Activated naive CD8-positive, alpha-beta T cell treated with anti-CD3 and anti-CD28 coated beads, Interleukin-2, amount 50 U/mL, for 24 hours (primary cell): ENCODE data around the gene MEF2C.

Experiments
- ATAC-seq: fragments of 150-1000 bp; cut with Tn5 transposase; one replicate; pipeline ENCODE4 v1.10.0; 2021
- DNase-seq: peaks from one replicate; pipeline ENCODE4 v3.0.0; 2021
- H3K27ac Mint-ChIP-seq: one replicate; pipeline ENCODE4 v1.8.0; 2021; ENCODE audit warnings: mild to moderate bottlenecking, mixed read lengths
- H3K27me3 Mint-ChIP-seq: one replicate; pipeline ENCODE4 v1.8.0; 2021; ENCODE audit warnings: mixed read lengths
- H3K36me3 Mint-ChIP-seq: one replicate; pipeline ENCODE4 v1.8.0; 2021; ENCODE audit warnings: low read depth, mixed read lengths
- H3K4me1 Mint-ChIP-seq: one replicate; pipeline ENCODE4 v1.8.0; 2021; ENCODE audit warnings: mixed read lengths
- H3K4me3 Mint-ChIP-seq: one replicate; pipeline ENCODE4 v1.8.0; 2021; ENCODE audit warnings: mild to moderate bottlenecking, moderate library complexity, mixed read lengths
- H3K9me3 Mint-ChIP-seq: one replicate; pipeline ENCODE4 v1.8.0; 2021; ENCODE audit warnings: mixed read lengths

MEF2C gene

DNA sequence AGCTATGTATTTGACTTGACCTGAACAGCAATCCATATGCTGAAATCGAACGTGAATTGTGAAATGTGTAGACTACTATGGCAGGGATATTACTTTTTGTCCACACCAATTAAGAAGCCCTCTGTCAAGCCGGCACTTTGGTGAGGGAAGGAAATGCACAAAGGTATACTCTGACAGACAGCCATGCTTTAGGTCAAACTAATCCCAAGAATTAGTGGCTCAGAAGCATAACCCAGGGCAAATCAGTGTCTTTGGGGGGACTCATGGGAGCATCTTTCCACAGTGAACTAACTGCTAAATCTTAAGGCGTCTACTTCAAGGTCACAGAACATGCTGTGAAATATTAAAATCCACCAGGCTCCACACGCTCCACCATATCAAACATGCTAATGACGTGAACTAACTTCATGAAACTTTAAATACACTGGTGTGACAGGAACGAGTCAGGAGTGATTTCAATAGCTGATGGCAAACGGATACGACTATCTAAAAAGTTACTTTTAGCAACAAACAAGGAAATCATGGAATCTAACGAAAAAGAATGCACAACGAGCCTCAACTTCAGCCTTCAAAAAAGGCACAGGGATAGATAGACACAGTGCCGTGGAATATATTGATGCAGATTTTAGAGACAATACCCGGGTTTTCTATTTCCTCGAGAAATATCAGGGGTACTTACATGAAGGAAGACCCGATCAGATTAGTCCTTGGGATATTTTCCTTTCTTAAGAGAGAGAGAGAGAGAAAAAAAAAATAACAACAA lies 527 bp downstream of the MEF2C start:
- ATAC-seq, result no peak
- peaks cover 75% of the 10 kb centered on the region for H3K27me3 Mint-ChIP-seq

DNA sequence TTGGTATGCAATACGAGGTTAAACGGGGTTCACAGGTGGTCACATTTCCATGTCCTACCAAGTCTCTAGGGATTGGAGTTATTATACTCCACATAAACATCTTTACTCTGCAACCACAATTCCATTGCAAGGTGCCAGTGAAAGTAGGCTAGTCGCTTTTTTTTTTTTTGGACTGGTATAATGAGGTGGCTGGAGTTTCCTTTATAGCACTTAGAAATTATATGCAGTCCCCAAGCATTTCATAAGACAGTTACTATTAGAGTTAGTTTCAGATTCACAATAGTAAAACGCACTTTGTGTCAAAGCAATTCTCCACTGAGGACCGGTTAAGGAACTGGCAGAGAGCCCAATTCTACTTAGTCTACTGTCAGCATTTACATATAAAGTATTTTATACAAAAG lies 1.4 kb downstream of the MEF2C start:
- Mint-ChIP-seq H3K27me3 (peaks cover 71% of the 10 kb centered on the region), H3K27ac (peak overlapping the region; percentile 16), H3K4me3 (peak overlapping the region; percentile 90), H3K9me3 (no peaks in the 10 kb centered on the region), H3K4me1 (peaks cover 24% of the 10 kb centered on the region), H3K36me3 (no peaks in the 10 kb centered on the region)
- DNase-seq (no peak), ATAC-seq (no peak)

More for the DNA sequence above, 527 bp downstream of the MEF2C start:
- H3K4me3 Mint-ChIP-seq, result peak overlapping the region; percentile 90
- no peaks in the 10 kb centered on the region for H3K9me3 Mint-ChIP-seq
- peak overlapping the region; percentile 87 for H3K27ac Mint-ChIP-seq
- H3K36me3 Mint-ChIP-seq, result no peaks in the 10 kb centered on the region
- peaks cover 24% of the 10 kb centered on the region for H3K4me1 Mint-ChIP-seq
- no peak for DNase-seq

DNA sequence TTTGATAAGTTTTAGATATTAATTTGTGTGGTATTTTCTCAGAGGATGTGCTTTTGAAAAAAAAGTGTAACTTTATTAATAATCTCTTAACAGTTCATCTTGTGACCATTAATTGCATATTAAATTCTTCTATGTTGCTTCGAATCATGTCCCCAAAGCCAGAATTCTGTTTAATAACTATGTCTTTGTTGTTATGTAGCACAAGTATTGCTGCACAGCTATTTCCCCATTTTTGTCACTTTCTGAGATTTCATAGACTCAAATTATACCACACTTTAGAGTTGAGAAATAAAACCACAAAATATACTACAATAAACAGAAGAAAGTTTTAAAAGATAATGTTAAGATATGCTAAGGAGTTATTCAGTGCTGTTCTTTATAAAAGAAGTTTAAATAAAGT lies 2.8 kb downstream of the MEF2C start:
- no peaks in the 10 kb centered on the region for H3K36me3 Mint-ChIP-seq
- ATAC-seq (no peak), DNase-seq (no peak)
- peaks cover 65% of the 10 kb centered on the region for H3K27me3 Mint-ChIP-seq
- no peaks in the 10 kb centered on the region for H3K9me3 Mint-ChIP-seq
- peaks cover 23% of the 10 kb centered on the region for H3K4me1 Mint-ChIP-seq
- no peak overlapping the region for H3K27ac Mint-ChIP-seq
- peak overlapping the region; percentile 44 for H3K4me3 Mint-ChIP-seq

DNA sequence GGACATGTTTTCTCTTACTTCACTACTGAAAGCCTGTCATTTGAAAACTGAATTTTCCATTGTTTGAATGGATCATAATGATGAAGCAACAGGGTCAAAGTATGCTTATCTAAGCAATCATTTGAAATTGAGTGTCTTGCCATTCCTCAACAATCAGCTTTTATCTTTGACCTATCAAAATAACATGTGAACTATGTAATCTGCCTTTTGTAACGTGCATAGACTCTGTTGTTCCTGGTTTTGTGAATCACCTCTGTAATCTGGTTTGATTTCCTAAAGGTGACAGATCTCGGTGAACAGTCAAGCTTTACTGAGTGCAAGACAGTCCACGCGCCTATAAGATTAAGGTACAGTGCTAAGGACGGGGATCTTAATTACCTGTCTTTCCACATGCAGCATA lies 3.3 kb downstream of the MEF2C start:
- Mint-ChIP-seq H3K27ac (no peak overlapping the region), H3K4me1 (peaks cover 25% of the 10 kb centered on the region), H3K9me3 (no peaks in the 10 kb centered on the region), H3K36me3 (no peaks in the 10 kb centered on the region), H3K4me3 (peak overlapping the region; percentile 44), H3K27me3 (peaks cover 62% of the 10 kb centered on the region)
- ATAC-seq, result no peak
- no peak for DNase-seq

DNA sequence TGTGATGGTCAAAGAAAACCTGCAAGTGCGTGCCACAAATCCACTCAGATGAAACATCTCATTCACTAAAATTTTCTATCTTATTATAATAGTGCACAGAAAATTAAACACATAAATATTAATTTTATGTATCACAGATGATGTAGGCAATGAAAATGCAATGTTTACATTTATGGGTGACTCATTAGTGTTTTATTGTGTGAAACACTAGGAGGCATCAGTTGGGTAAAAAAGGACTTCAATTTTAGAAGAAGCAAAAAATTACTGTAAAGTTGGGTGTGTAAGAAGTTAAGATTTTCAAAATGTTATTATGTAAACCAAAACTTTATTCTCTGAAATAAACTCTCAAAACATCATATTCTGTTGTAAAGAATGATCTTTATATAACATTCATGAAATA lies 4.0 kb downstream of the MEF2C start:
- Mint-ChIP-seq H3K27me3 (peaks cover 55% of the 10 kb centered on the region), H3K4me3 (no peak overlapping the region), H3K4me1 (peaks cover 19% of the 10 kb centered on the region), H3K36me3 (no peaks in the 10 kb centered on the region), H3K27ac (no peak overlapping the region), H3K9me3 (no peaks in the 10 kb centered on the region)
- ATAC-seq (no peak), DNase-seq (no peak)

DNA sequence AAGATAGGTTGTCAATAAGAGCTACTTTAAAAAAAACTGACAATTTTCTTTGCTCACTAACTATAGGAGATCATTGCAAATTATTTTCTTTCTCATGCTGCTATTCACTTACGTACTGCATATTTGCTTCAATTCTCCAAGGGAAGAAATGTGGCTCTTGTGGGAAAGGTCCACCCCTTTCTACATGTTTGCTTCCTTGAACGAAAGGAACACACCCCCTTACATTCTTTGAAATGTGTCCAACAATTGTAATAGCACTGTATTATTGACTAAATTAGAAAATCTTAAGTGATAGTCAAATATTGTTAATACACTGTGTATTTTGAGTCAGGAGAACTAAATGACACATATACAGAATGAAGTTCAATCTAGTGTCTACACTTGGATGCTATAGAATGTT lies 5.2 kb downstream of the MEF2C start:
- Mint-ChIP-seq H3K27me3 (peaks cover 50% of the 10 kb centered on the region), H3K4me3 (no peak overlapping the region), H3K9me3 (no peaks in the 10 kb centered on the region), H3K4me1 (peaks cover 13% of the 10 kb centered on the region), H3K27ac (no peak overlapping the region), H3K36me3 (no peaks in the 10 kb centered on the region)
- DNase-seq, result no peak
- ATAC-seq, result no peak

DNA sequence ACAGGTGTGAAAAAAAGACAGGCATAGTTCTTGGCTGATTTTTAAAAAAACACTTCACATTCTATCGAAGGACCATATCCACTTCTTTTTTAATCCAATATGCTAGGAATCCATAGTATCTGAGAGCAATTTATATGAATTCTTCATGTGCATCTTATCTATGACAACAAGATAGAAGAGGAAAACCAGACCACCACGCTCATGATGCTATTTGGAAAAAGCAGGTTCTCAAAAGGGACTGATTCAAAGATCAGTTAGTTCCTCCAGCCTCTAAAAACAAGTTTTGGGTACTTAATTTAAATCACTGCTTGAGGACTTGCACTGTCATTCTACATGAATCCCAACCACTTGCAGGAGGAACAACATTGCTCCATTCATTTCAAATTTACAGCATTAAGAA lies 6.3 kb downstream of the MEF2C start:
- no peak overlapping the region for H3K27ac Mint-ChIP-seq
- no peak for DNase-seq
- H3K9me3 Mint-ChIP-seq, result no peaks in the 10 kb centered on the region
- peaks cover 40% of the 10 kb centered on the region for H3K27me3 Mint-ChIP-seq
- no peak for ATAC-seq
- H3K4me3 Mint-ChIP-seq, result no peak overlapping the region
- peaks cover 6% of the 10 kb centered on the region for H3K4me1 Mint-ChIP-seq
- H3K36me3 Mint-ChIP-seq, result no peaks in the 10 kb centered on the region

DNA sequence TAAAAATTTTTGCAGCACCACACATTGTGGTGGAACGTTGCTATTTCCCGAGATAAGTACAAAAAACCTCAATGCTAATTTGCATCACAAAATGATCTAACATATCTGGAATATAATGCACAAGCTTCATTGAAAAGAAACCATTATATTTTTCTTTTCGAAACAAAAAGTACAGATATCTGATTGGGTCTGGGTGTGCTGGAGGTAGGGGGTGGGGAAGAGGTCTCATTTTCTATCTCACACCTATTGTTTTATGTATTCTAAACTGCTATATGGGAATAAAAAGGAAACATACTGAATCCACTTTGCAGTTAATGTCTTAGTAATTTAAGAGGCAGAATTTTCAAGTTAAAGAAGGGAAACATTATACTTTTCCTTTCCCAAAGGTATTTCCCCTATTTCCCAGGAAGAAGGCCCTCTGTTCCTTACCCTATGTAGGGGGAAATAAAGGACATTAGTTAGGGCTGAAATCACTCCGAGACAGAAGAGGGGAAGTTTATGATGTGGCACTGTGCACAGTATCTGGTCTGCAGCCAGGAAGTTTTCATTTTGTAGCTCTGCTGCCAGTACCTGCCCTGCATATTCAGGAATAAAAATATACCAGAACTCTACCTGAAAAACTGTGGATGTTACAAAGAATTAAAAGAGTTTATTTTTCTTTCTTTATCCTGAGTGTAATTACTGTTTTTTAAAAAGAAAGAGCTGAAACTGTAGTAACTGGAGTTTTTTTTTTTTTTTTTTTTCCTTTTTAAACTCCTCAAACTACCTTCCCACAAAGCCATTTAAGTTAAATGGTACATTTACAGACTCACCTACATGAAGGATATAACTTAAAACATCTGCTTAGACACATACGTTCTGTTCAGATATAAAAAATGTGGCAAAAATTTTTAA lies 7.4 kb downstream of the MEF2C start:
- DNase-seq (no peak), ATAC-seq (peak; percentile 40)
- Mint-ChIP-seq H3K27me3 (peaks cover 36% of the 10 kb centered on the region), H3K27ac (no peak overlapping the region), H3K36me3 (no peaks in the 10 kb centered on the region), H3K4me1 (peaks cover 6% of the 10 kb centered on the region), H3K9me3 (no peaks in the 10 kb centered on the region), H3K4me3 (no peak overlapping the region)

DNA sequence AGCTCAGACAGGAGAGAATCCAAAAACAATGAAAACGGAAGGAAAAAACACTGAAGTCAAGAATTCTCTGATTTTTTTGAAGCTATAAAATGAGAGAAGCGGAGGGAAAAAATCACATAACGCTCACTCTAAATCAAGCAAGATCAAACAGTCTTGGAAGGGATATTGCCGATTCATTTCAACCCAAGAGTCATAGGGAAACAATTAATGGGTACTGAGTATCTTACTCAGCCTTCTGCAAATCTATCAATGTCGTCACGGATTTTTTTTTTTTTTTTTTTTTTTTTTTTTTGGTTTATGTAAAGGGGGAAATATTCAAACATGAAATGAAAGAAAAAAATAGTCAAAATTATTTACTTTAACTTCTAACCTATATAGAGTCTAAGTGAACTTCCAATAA lies 9.5 kb downstream of the MEF2C start:
- Mint-ChIP-seq H3K27ac (no peak overlapping the region), H3K36me3 (no peaks in the 10 kb centered on the region), H3K4me1 (peaks cover 6% of the 10 kb centered on the region), H3K4me3 (no peak overlapping the region), H3K27me3 (peaks cover 22% of the 10 kb centered on the region), H3K9me3 (no peaks in the 10 kb centered on the region)
- DNase-seq (no peak), ATAC-seq (no peak)

DNA sequence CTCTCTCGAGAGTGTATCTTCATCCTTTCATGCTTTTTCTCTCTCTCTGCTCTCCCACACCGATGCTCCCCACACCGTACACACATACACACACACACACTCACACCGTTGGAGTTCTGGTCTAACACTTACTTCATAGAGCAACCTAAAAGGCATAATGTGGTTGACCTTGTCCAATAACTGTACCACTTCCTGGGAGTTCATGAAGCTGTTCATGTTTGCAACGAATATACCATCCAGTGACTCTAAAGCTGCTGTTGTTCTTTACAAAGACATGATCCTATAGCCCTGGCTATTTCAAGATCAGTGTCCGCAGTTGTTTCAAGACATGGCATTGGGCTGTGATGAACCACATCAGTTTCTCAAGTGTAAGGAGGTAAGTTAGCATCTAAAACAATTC lies 10.0 kb downstream of the MEF2C start:
- Mint-ChIP-seq H3K27me3 (peaks cover 19% of the 10 kb centered on the region), H3K27ac (no peak overlapping the region), H3K4me3 (no peak overlapping the region), H3K36me3 (no peaks in the 10 kb centered on the region), H3K9me3 (no peaks in the 10 kb centered on the region), H3K4me1 (peaks cover 6% of the 10 kb centered on the region)
- DNase-seq, result no peak
- ATAC-seq, result no peak

DNA sequence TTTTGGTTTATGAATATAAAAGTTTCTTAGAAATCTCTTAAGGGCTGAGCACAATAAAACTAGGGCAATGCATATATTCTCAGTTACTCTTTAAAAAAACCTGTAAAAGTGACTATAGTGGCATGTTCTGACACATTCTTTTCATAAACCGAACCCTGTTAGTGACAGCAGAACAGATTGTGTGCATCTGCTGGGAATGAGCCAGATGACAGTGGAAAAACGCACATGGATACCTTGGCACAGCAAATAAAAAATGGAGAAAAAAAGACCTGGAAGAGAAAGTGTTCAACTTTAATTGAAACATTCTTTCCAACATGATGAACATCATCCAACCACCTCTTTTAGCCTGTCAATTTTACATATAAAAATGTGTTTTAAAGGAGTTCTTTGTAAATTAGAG lies 12.7 kb downstream of the MEF2C start:
- peaks cover 11% of the 10 kb centered on the region for H3K27me3 Mint-ChIP-seq
- no peak for ATAC-seq
- no peaks in the 10 kb centered on the region for H3K36me3 Mint-ChIP-seq
- peaks cover 4% of the 10 kb centered on the region for H3K4me1 Mint-ChIP-seq
- no peak overlapping the region for H3K4me3 Mint-ChIP-seq
- H3K9me3 Mint-ChIP-seq, result no peaks in the 10 kb centered on the region
- H3K27ac Mint-ChIP-seq, result no peak overlapping the region
- DNase-seq, result no peak

DNA sequence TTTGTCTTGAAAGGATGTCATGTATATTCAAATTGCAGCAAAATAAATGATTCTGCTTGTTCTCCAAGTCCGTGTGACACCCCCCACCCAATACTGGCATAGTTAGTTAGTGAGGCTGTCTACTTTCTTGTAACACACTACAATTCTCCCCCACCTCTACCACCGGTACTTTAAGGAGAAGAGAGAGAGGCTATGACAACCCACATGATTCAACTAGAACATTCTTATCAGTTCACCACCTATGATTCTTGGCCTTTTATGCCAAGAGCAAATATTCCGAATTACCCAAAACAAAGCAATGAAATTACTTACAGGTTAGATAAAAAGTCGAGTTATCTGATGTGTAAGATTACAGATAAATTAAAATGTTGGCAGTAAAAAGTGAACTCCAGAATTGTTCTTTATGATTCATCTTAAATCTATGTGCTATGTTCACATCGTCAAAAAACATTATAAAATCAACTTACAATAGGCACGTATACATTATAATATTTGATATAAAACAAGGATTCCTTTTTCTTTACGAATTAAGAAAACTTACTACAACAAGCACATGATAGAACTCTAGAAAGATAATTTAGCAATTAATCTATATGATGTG lies 14.4 kb downstream of the MEF2C start:
- no peak for DNase-seq
- Mint-ChIP-seq H3K9me3 (no peaks in the 10 kb centered on the region), H3K27me3 (peaks cover 9% of the 10 kb centered on the region), H3K27ac (no peak overlapping the region), H3K4me1 (peaks cover 2% of the 10 kb centered on the region), H3K4me3 (no peak overlapping the region), H3K36me3 (no peaks in the 10 kb centered on the region)
- ATAC-seq, result no peak

DNA sequence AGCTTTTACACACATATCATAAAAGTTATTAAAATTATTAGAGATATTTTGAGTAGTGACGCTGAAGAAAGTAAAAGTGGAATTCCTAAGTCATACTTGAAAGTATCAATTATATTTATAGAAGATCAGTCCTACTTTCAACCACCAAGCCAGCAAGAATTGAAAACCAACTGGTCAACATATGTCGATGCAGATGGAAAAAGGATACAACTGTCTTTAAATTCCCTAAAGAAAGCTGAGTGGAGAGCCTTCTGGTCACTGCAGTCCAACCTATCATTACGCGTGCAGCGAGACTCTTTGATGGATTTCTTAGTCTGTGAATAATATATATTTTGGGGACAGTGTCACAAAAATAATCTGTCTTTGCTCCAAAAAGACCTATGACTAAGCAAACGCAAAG lies 15.3 kb downstream of the MEF2C start:
- ATAC-seq (no peak), DNase-seq (no peak)
- Mint-ChIP-seq H3K4me1 (no peaks in the 10 kb centered on the region), H3K27ac (no peak overlapping the region), H3K27me3 (peaks cover 4% of the 10 kb centered on the region), H3K36me3 (no peaks in the 10 kb centered on the region), H3K9me3 (no peaks in the 10 kb centered on the region), H3K4me3 (no peak overlapping the region)

DNA sequence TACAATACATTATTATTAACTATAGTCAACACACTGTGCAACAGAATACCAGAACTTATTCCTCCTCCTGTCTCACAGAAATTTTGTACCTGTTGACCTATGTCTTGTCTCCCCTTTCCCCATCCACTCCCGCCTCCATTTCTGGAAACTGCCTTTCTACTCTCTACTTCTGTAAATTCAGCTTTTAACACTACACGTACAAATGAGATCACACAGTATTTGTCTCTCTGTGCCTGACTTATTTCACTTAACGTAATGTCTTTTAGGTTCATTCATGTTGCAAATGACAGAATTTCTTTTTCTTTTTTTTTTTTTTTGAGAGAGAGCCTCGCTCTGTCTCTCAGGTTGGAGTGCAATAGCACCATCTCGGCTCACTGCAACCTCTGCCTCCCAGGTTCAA lies 19.5 kb downstream of the MEF2C start:
- no peaks in the 10 kb centered on the region for H3K4me1 Mint-ChIP-seq
- no peak overlapping the region for H3K27ac Mint-ChIP-seq
- H3K4me3 Mint-ChIP-seq, result no peak overlapping the region
- ATAC-seq, result no peak
- H3K9me3 Mint-ChIP-seq, result no peaks in the 10 kb centered on the region
- no peaks in the 10 kb centered on the region for H3K27me3 Mint-ChIP-seq
- DNase-seq, result no peak
- H3K36me3 Mint-ChIP-seq, result no peaks in the 10 kb centered on the region
